GM18517 (cell line): ENCODE results near the gene PCBP4.
"Not testable (repeated sequence)": the region's sequence is repeated elsewhere in the genome, so short reads cannot be mapped to it uniquely, and the experiment has no call there.

Experiments
- ATAC-seq: cut with Tn5 transposase; IDR thresholded peaks from one replicate; pipeline ENCODE4 v1.9.1; 2021; ENCODE audit warnings: mild to moderate bottlenecking, moderate library complexity; ENCODE audit not compliant: unreplicated experiment

PCBP4 gene

GRCh38 chr3:51928981-51929380, 38.3 kb downstream of the PCBP4 start:
- ATAC-seq = not testable (repeated sequence)

DNA sequence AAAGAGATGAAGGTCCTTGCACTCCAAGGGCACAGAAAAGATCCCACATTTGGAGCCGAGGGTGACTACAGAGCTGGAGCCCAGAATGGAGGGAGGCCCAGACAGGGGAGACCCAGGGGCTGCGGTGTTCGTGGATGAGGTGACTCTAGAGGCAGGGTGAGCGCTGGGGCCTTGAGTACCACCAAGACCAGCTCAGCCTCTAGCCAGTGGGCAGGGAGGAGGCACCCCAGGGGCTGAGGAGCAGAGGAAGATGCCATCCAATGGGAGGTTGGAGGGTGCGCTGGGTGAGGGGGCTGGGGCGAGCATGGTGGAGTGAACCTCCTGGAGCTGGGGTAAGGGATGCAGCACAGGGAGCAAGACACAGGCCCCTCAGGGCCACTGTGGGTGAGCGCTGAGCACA, 38.8 kb downstream of the PCBP4 start:
- no peak for ATAC-seq

GRCh38 chr3:51927061-51927977, 39.9 kb downstream of the PCBP4 start:
- ATAC-seq = no peak

GRCh38 chr3:51921081-51921578, 46.1 kb downstream of the PCBP4 start:
- no peak for ATAC-seq

DNA sequence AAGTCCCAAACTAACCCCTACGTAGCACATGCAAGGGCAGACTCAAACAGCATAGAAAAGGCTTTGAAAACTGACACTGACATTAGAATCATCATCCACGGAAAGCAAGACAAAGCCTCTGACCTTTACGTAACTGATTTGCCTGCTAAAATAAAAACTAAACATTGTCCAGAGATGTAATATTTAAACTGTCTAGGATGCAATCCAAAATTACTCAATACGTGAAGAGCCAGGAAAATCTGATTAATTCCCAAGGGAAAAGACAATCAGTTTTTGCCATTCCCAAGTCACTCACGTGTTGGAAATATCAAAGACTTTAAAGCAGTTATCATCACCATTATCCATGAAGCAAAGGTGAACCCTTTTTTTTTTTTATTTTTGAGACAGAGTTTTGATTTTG, 50.8 kb downstream of the PCBP4 start:
- ATAC-seq = no peak

GRCh38 chr3:51908026-51908425, 59.2 kb downstream of the PCBP4 start:
- ATAC-seq = no peak
